ENCODE measurements around the gene ZBTB20. TPM values are rescaled to one million over a fixed set of nuclear protein-coding genes. Genes with fewer than 3 reads are reported as not detected.

The ZBTB20 gene
- polyA plus RNA-seq, 1 of the 3 experiments (the other 2 are of a cell fraction): 0.43 TPM

- TF ChIP-seq USF1 (IDR thresholded peaks at IDR 0.05; ENCODE audit: borderline replicate concordance, low read depth) (no peak), NFIC (IDR thresholded peaks at IDR 0.05; ENCODE audit: borderline replicate concordance) (no peak), TCF12 (IDR thresholded peaks at IDR 0.05) (no peak)
These were observed 282.1 kb downstream of the ZBTB20 start (continued) for GRCh38 chr3:114864970-114865369.

GRCh38 chr3:114863848-114864247, 283.2 kb downstream of the ZBTB20 start:
- Histone ChIP-seq H3K36me3 (replicated peaks in 1 of 2; ENCODE audit: control insufficient read depth in 1 of 2, insufficient read depth in 2 of 2, low read length in 1 of 2) (no peaks in the 10 kb centered on the region), H2AFZ (ENCODE audit: low read depth) (no peak overlapping the region), H3K4me3 (ENCODE audit: low read depth in 2 of 2, low read length in 1 of 2) (no peak overlapping the region), H3F3A (replicated peaks; ENCODE audit: insufficient read depth) (no peaks in the 10 kb centered on the region), H3K4me2 (peak overlapping the region; percentile 26; the same call in 1 of the 2 replicates), H3K9ac (no peak overlapping the region), H3K79me2 (ENCODE audit: insufficient read depth) (no peaks in the 10 kb centered on the region), H3K27me3 (ENCODE audit: insufficient read depth) (no peaks in the 10 kb centered on the region), H4K20me1 (ENCODE audit: insufficient read depth) (no peaks in the 10 kb centered on the region), H3K9me2 (no peaks in the 10 kb centered on the region), H3K9me3 (no peaks in the 10 kb centered on the region), H3K27ac (ENCODE audit: low read depth in 2 of 2, low read length in 1 of 2) (no peak overlapping the region), H3K4me1 (ENCODE audit: control insufficient read depth in 1 of 2, insufficient read depth in 2 of 2, low read depth in 1 of 2, low read length in 1 of 2) (no peaks in the 10 kb centered on the region)
- ChIA-PET POLR2A (no interaction called here), CTCF (no interaction called here)
- 89% methylated on average over 1 of the region's 1 CpG for WGBS (ENCODE audit: low lambda C conversion rate)
- TF ChIP-seq JUND (IDR thresholded peaks at IDR 0.05) (no peak), IRF3 (IDR thresholded peaks at IDR 0.05; ENCODE audit: low read depth, low read length) (no peak), FOXM1 (IDR thresholded peaks at IDR 0.05; ENCODE audit: low read depth) (no peak), TAF1 (IDR thresholded peaks at IDR 0.05; ENCODE audit: borderline replicate concordance, low read depth, low read length) (no peak), NFIC (IDR thresholded peaks at IDR 0.05; ENCODE audit: borderline replicate concordance) (no peak), CHD2 (IDR thresholded peaks at IDR 0.05; ENCODE audit: low read length, partially characterized antibody) (no peak), TEAD4 (IDR thresholded peaks at IDR 0.05; ENCODE audit: borderline replicate concordance, insufficient read depth) (no peak), ELF1 (IDR thresholded peaks at IDR 0.05) (no peak), FOSL2 (IDR thresholded peaks at IDR 0.05; ENCODE audit: borderline replicate concordance, low read depth) (no peak), MXI1 (IDR thresholded peaks at IDR 0.05; ENCODE audit: low read depth, low read length) (no peak)
- DNase-seq: no peak

- Histone ChIP-seq H3K4me2 (no peak overlapping the region), H4K20me1 (ENCODE audit: insufficient read depth) (no peaks in the 10 kb centered on the region), H3F3A (replicated peaks; ENCODE audit: insufficient read depth) (no peaks in the 10 kb centered on the region), H2AFZ (ENCODE audit: low read depth) (no peak overlapping the region), H3K9me3 (no peaks in the 10 kb centered on the region), H3K79me2 (ENCODE audit: insufficient read depth) (no peaks in the 10 kb centered on the region), H3K4me3 (ENCODE audit: low read depth in 2 of 2, low read length in 1 of 2) (no peak overlapping the region), H3K9me2 (no peaks in the 10 kb centered on the region), H3K36me3 (replicated peaks in 1 of 2; ENCODE audit: control insufficient read depth in 1 of 2, insufficient read depth in 2 of 2, low read length in 1 of 2) (no peaks in the 10 kb centered on the region), H3K9ac (no peak overlapping the region), H3K27me3 (ENCODE audit: insufficient read depth) (no peaks in the 10 kb centered on the region), H3K27ac (ENCODE audit: low read depth in 2 of 2, low read length in 1 of 2) (no peak overlapping the region), H3K4me1 (ENCODE audit: control insufficient read depth in 1 of 2, insufficient read depth in 2 of 2, low read depth in 1 of 2, low read length in 1 of 2) (no peaks in the 10 kb centered on the region; a peak in 1 of 4 replicates)
- POLR2A ChIA-PET: no interaction called here
- WGBS (ENCODE audit: low lambda C conversion rate): 77% methylated on average over 2 of the region's 2 CpGs
- no peak for TF ChIP-seq CTCF (IDR thresholded peaks at IDR 0.05)
- TF ChIP-seq ZBTB33 (IDR thresholded peaks at IDR 0.05; ENCODE audit: borderline replicate concordance, low read depth): no peak
- no peak for TF ChIP-seq YY1 (IDR thresholded peaks at IDR 0.05; ENCODE audit: low read depth)
- TF ChIP-seq RFX5 (IDR thresholded peaks at IDR 0.05; ENCODE audit: low read length): no peak
- TF ChIP-seq ELF1 (IDR thresholded peaks at IDR 0.05): no peak
- no peak for TF ChIP-seq MAX (IDR thresholded peaks at IDR 0.05; ENCODE audit: low read depth)
- TF ChIP-seq JUND (IDR thresholded peaks at IDR 0.05): no peak
- no peak for TF ChIP-seq TEAD4 (IDR thresholded peaks at IDR 0.05; ENCODE audit: borderline replicate concordance, insufficient read depth)
- no peak for TF ChIP-seq SIN3A (IDR thresholded peaks at IDR 0.05; ENCODE audit: borderline replicate concordance, low read depth, low read length)
- no peak for TF ChIP-seq USF2 (IDR thresholded peaks at IDR 0.05; ENCODE audit: borderline replicate concordance, low read depth, low read length)
- TF ChIP-seq FOSL2 (IDR thresholded peaks at IDR 0.05; ENCODE audit: borderline replicate concordance, low read depth): no peak
- no peak for DNase-seq
- CTCF ChIA-PET: interaction anchor here (1.1 kb wide), 1 partner anchor 230 kb away, joined by 3 read pairs; no protein-coding TSS in a partner anchor
These were observed 285.4 kb downstream of the ZBTB20 start for GRCh38 chr3:114861666-114862065.

Data from SK-N-SH (cell line).